Measurements from ENCODE around the gene FGF19.

DNA sequence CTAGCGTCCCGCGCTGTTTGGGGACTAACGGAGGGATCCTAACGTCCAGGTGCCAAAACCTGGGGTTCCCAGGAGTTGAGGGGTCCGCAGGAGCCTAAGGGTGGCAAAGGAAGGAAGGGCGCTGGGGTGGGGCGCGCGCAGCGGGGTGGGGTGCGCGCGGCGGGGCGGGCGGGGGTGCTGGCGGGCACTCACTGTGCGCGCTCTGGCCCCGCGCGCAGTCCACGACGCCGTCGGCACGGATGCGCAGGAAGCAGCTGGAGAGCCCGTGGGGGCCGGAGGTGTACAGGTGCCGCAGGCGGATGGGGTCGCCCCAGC, 412 bp downstream of the FGF19 start:
- TF ChIP-seq, protein P1, sequence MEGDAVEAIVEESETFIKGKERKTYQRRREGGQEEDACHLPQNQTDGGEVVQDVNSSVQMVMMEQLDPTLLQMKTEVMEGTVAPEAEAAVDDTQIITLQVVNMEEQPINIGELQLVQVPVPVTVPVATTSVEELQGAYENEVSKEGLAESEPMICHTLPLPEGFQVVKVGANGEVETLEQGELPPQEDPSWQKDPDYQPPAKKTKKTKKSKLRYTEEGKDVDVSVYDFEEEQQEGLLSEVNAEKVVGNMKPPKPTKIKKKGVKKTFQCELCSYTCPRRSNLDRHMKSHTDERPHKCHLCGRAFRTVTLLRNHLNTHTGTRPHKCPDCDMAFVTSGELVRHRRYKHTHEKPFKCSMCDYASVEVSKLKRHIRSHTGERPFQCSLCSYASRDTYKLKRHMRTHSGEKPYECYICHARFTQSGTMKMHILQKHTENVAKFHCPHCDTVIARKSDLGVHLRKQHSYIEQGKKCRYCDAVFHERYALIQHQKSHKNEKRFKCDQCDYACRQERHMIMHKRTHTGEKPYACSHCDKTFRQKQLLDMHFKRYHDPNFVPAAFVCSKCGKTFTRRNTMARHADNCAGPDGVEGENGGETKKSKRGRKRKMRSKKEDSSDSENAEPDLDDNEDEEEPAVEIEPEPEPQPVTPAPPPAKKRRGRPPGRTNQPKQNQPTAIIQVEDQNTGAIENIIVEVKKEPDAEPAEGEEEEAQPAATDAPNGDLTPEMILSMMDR (IDR thresholded peaks at IDR 0.05), result no peak
- TF ChIP-seq POLR2AphosphoS5 (IDR thresholded peaks at IDR 0.05), result no peak
- no peak for TF ChIP-seq POLR2A (IDR thresholded peaks at IDR 0.05)
